H1 (cell line): Measurements from ENCODE around the gene CYBA. TPM values are rescaled to one million over a fixed set of nuclear protein-coding genes. Genes with fewer than 3 reads are reported as not detected.

Source experiments
- CTCF ChIA-PET: fragments of 300-600 bp; sonication (Branson Sonifier 250); formaldehyde crosslinking; loops from one replicate; lab custom pipeline; 2021; ENCODE audit not compliant: partially characterized antibody; lab: Charles Lee
- POLR2A ChIA-PET: fragments of 300-600 bp; sonication (Branson Sonifier 250); formaldehyde crosslinking; loops from one replicate; lab custom pipeline; 2021; ENCODE audit warnings: inconsistent platforms; ENCODE audit not compliant: partially characterized antibody; lab: Charles Lee
- DNase-seq, 2 experiments: peaks; one replicate each; pipeline versions ENCODE4 v3.0.0 to v3.0.0-alpha.2; 2010 to 2022; ENCODE audit warnings: low spot score in 2 of 2, low read depth in 1 of 2, mixed read lengths in 1 of 2
- FAIRE-seq: peaks from 2 replicates; lab custom pipeline; 2011; peaks lifted over from hg19 to GRCh38; lab: Jason Lieb, UNC
- H2AFZ ChIP-seq: 2 replicates; pipeline ENCODE4 v1.8.1; 2012; ENCODE audit warnings: low read length, inconsistent platforms
- H2AK5ac ChIP-seq: 2 replicates; pipeline ENCODE4 v1.6.1; 2013; ENCODE audit warnings: low read depth, low read length
- H2BK120ac ChIP-seq: replicated peaks from 2 replicates; pipeline ENCODE3; 2013; ENCODE audit warnings: low read depth, low read length, inconsistent platforms
- H2BK12ac ChIP-seq: 2 replicates; pipeline ENCODE4 v1.6.1; 2013; ENCODE audit warnings: low read depth, low read length
- H2BK15ac ChIP-seq: 2 replicates; pipeline ENCODE4 v1.6.1; 2013; ENCODE audit warnings: low read length
- H2BK20ac ChIP-seq: 2 replicates; pipeline ENCODE4 v1.6.1; 2013; ENCODE audit warnings: low read length
- H2BK5ac ChIP-seq: 2 replicates; pipeline ENCODE4 v1.6.1; 2013; ENCODE audit warnings: low read depth, low read length
- H3K14ac ChIP-seq: 2 replicates; pipeline ENCODE4 v1.6.1; 2013; ENCODE audit warnings: inconsistent platforms; ENCODE audit not compliant: insufficient read length
- H3K18ac ChIP-seq: 2 replicates; pipeline ENCODE4 v1.6.1; 2013; ENCODE audit warnings: low read length; ENCODE audit errors: extremely low read depth
- H3K23ac ChIP-seq: 2 replicates; pipeline ENCODE4 v1.6.1; 2013; ENCODE audit warnings: inconsistent platforms; ENCODE audit not compliant: insufficient read length
- H3K23me2 ChIP-seq: 2 replicates; pipeline ENCODE4 v1.6.1; 2013; ENCODE audit warnings: low read depth, low read length
- H3K27ac ChIP-seq: 2 replicates; pipeline ENCODE4 v1.6.1; 2011; ENCODE audit warnings: low read depth, low read length, inconsistent platforms
- H3K27me3 ChIP-seq, 4 experiments: replicated peaks in 1 of 4; 1 replicate in 1 of 4; 2 replicates in 3 of 4; pipeline versions ENCODE4 v1.6.1 to v1.8.1; 2011 to 2013; ENCODE audit warnings: low read length in 3 of 4, mild to moderate bottlenecking in 3 of 4, inconsistent platforms in 2 of 4, mixed read lengths in 2 of 4, moderate library complexity in 1 of 4; ENCODE audit not compliant: control insufficient read depth in 3 of 4, insufficient read depth in 3 of 4; ENCODE audit errors: extremely low read depth in 1 of 4
- H3K36me3 ChIP-seq, 4 experiments: 2 replicates each; pipeline versions ENCODE4 v1.6.1 to v1.8.1; 2011 to 2013; ENCODE audit warnings: mild to moderate bottlenecking in 4 of 4, low read length in 3 of 4, moderate library complexity in 2 of 4, control low read depth in 1 of 4, inconsistent platforms in 1 of 4; ENCODE audit not compliant: insufficient read depth in 4 of 4, control insufficient read depth in 2 of 4
- H3K4ac ChIP-seq: replicated peaks from 2 replicates; pipeline ENCODE3; 2013; ENCODE audit warnings: low read length, low read depth, mixed read lengths, inconsistent platforms; ENCODE audit not compliant: insufficient read length
- H3K4me1 ChIP-seq, 4 experiments: replicated peaks in 1 of 4; 1 replicate in 1 of 4; 2 replicates in 3 of 4; pipeline versions ENCODE4 v1.6.1 to v1.8.1; 2011 to 2013; ENCODE audit warnings: low read length in 3 of 4, inconsistent platforms in 2 of 4, mixed read lengths in 1 of 4; ENCODE audit not compliant: insufficient read depth in 4 of 4, control insufficient read depth in 3 of 4
- H3K4me2 ChIP-seq, 2 experiments: 2 replicates each; pipeline versions ENCODE4 v1.6.1 to v1.8.1; 2011 to 2013; ENCODE audit warnings: low read depth in 2 of 2, low read length in 2 of 2, control low read depth in 1 of 2, inconsistent platforms in 1 of 2, mild to moderate bottlenecking in 1 of 2; ENCODE audit not compliant: insufficient read depth in 1 of 2
- H3K4me3 ChIP-seq, 4 experiments: fragments of 200-600, 300-600 bp in 1 of 4; sonication (generic), shearing (Covaris generic), sonication (Bioruptor Twin) in 1 of 4; 2 replicates each; pipeline versions ENCODE4 v1.5.1 to v1.8.1; 2011 to 2016; ENCODE audit warnings: low read length in 4 of 4, low read depth in 3 of 4, control low read depth in 2 of 4, inconsistent platforms in 2 of 4, mild to moderate bottlenecking in 2 of 4, mixed read lengths in 1 of 4, moderate library complexity in 1 of 4; ENCODE audit not compliant: insufficient read depth in 2 of 4; ENCODE audit errors: extremely low read depth in 1 of 4
- H3K56ac ChIP-seq: replicated peaks from 2 replicates; pipeline ENCODE3; 2013; ENCODE audit warnings: low read depth, mild to moderate bottlenecking, mixed read lengths, low read length, inconsistent platforms; ENCODE audit not compliant: insufficient read length
- H3K79me1 ChIP-seq: 2 replicates; pipeline ENCODE4 v1.6.1; 2013; ENCODE audit warnings: low read depth, low read length, control low read depth
- H3K79me2 ChIP-seq, 2 experiments: 2 replicates each; pipeline versions ENCODE4 v1.6.1 to v1.8.1; 2012 to 2013; ENCODE audit warnings: low read length in 2 of 2, mild to moderate bottlenecking in 2 of 2, inconsistent platforms in 1 of 2; ENCODE audit not compliant: insufficient read depth in 2 of 2, control insufficient read depth in 1 of 2
- H3K9ac ChIP-seq, 4 experiments: replicated peaks in 1 of 4; 1 replicate in 1 of 4; 2 replicates in 3 of 4; pipeline versions ENCODE4 v1.6.1 to v1.8.1; 2011 to 2013; ENCODE audit warnings: low read depth in 3 of 4, low read length in 3 of 4, control low read depth in 2 of 4, mild to moderate bottlenecking in 2 of 4, moderate library complexity in 2 of 4, inconsistent platforms in 1 of 4; ENCODE audit errors: extremely low read depth in 1 of 4
- H3K9me3 ChIP-seq, 2 experiments: 2 replicates each; pipeline versions ENCODE4 v1.6.1 to v1.8.1; 2012 to 2013; ENCODE audit warnings: mild to moderate bottlenecking in 2 of 2, moderate library complexity in 2 of 2, control low read depth in 1 of 2, inconsistent platforms in 1 of 2, low read depth in 1 of 2, low read length in 1 of 2, mixed read lengths in 1 of 2; ENCODE audit not compliant: insufficient read depth in 2 of 2
- H4K20me1 ChIP-seq, 2 experiments: replicated peaks in 1 of 2; 2 replicates each; pipeline versions ENCODE3 to v1.8.1; 2011 to 2013; ENCODE audit warnings: inconsistent platforms in 2 of 2, low read length in 2 of 2, mild to moderate bottlenecking in 1 of 2; ENCODE audit not compliant: insufficient read depth in 2 of 2, control insufficient read depth in 1 of 2
- H4K5ac ChIP-seq: 2 replicates; pipeline ENCODE4 v1.6.1; 2013; ENCODE audit warnings: low read length, low read depth, mixed read lengths, inconsistent platforms; ENCODE audit not compliant: insufficient read length
- H4K8ac ChIP-seq: 2 replicates; pipeline ENCODE4 v1.8.0; 2013; ENCODE audit warnings: mild to moderate bottlenecking, moderate library complexity, low read length, inconsistent platforms; ENCODE audit not compliant: insufficient read depth; ENCODE audit errors: extremely low read depth
- H4K91ac ChIP-seq: replicated peaks from 2 replicates; pipeline ENCODE3; 2013; ENCODE audit warnings: low read length, mixed read lengths, inconsistent platforms; ENCODE audit not compliant: insufficient read length
- SRF ChIP-seq: IDR thresholded peaks from 2 replicates; pipeline ENCODE4 v1.6.1; 2011; ENCODE audit warnings: mild to moderate bottlenecking, low read depth, low read length, moderate library complexity
- WGBS, 2 experiments: shearing (Covaris generic) in 1 of 2; methylation state at CpG; one replicate each; pipeline versions ENCODE4 v1.1.6 to v1.1.7; 2013 to 2015; ENCODE audit warnings: low lambda C conversion rate in 2 of 2, mixed read lengths in 2 of 2, inconsistent platforms in 1 of 2, low coverage in 1 of 2, missing lambda C conversion rate in 1 of 2; ENCODE audit not compliant: insufficient replicate concordance in 2 of 2, insufficient coverage in 1 of 2, insufficient read length in 1 of 2; ENCODE audit errors: extremely low coverage in 1 of 2, missing lambda C conversion rate in 1 of 2; 5-methylcytosine and 5-hydroxymethylcytosine counted together
- polyA plus RNA-seq, 7 experiments: library from polyadenylated mRNA; depleted of rRNA in 3 of 7; stranded (reverse) in 5 of 7; unstranded in 2 of 7; fragments of >200 nt in 5 of 7; fragments of 200-250 nt in 2 of 7; gene quantifications; 1 replicate in 5 of 7; 2 replicates in 1 of 7; 4 replicates in 1 of 7; pipeline versions ENCODE4 v1.2.1 to v1.2.3, GENCODE V29; 2011 to 2013; ENCODE audit warnings: missing spikeins in 2 of 7, mixed read lengths in 2 of 7
- total RNA-seq: library from RNA; stranded (reverse); fragmentation: NEBNext Ultra II Directional; extraction: Animal tissue kit (Norgen Biotek cat#: 25700); gene quantifications from 2 replicates; pipeline ENCODE4 v1.2.1, GENCODE V29; 2021

CYBA gene
- total and polyA plus RNA-seq, 2 of the 8 experiments (the other 6 are each of a cell fraction or from before 2014, with no cell fraction given) = 136 to 254 TPM

- H3K23ac ChIP-seq = no peak overlapping the region
- H3K4me1 ChIP-seq = no peaks in the 10 kb centered on the region; a peak in 1 of 7 replicates
- FAIRE-seq (no peak), DNase-seq (no peak)
- H4K20me1 ChIP-seq = peaks cover 0 to 3% of the 10 kb centered on the region in 2 experiments
- POLR2A ChIA-PET = interaction anchor here (1.0 to 1.1 kb wide), 2 partner anchors 10 to 11 kb away, joined by 3 read pairs; no protein-coding TSS in a partner anchor
- no peak overlapping the region for H2BK12ac ChIP-seq
- H3K56ac ChIP-seq = no peak overlapping the region
- no peak overlapping the region for H2AFZ ChIP-seq
- H3K79me1 ChIP-seq = no peaks in the 10 kb centered on the region
- H2AK5ac ChIP-seq = no peak overlapping the region
- TF ChIP-seq SRF = no peak
- no peak overlapping the region for H2BK5ac ChIP-seq
- WGBS, 2 experiments = 90% methylated on average over 27 of the region's 39 CpGs; no CpG with 5 or more reads in 1 of the 2 experiments
- H3K9me3 ChIP-seq = no peaks in the 10 kb centered on the region
- no peak overlapping the region for H3K18ac ChIP-seq
- no peak overlapping the region for H3K4me3 ChIP-seq
- H3K36me3 ChIP-seq = peaks cover 0 to 13% (median 4%) of the 10 kb centered on the region in 4 experiments; a peak in 3 of 8 replicates
- H3K27me3 ChIP-seq = no peaks in the 10 kb centered on the region
- H3K79me2 ChIP-seq = no peaks in the 10 kb centered on the region
- H3K4ac ChIP-seq = no peak overlapping the region
- H2BK20ac ChIP-seq = no peak overlapping the region
- CTCF ChIA-PET = interaction anchor here (0.6 to 6.5 kb wide), 7 partner anchors 9 to 22 kb away, joined by 3 to 37 read pairs (median 5); no protein-coding TSS in a partner anchor
- H3K4me2 ChIP-seq = no peak overlapping the region
- H4K8ac ChIP-seq = peak overlapping the region; percentile 57; the same call in 1 of the 2 replicates
- no peak overlapping the region for H2BK120ac ChIP-seq
- H3K23me2 ChIP-seq = no peaks in the 10 kb centered on the region
- no peak overlapping the region for H3K9ac ChIP-seq
- no peak overlapping the region for H3K27ac ChIP-seq
- no peak overlapping the region for H4K5ac ChIP-seq
- no peak overlapping the region for H3K14ac ChIP-seq
- H4K91ac ChIP-seq = no peak overlapping the region
- H2BK15ac ChIP-seq = peak overlapping the region; percentile 61; the same call in 1 of the 2 replicates
Observed at GRCh38 chr16:88693420-88694177, 42.7 kb upstream of the CYBA start.
